Endothelial cell of hepatic sinusoid (primary cell): ENCODE measurements around the gene ELF3.
"Not testable (repeated sequence)": the region's sequence is repeated elsewhere in the genome, so short reads cannot be mapped to it uniquely, and the experiment has no call there.

Source experiments
- in situ Hi-C: cut with HindIII; loops from 2 replicates; pipeline ENCODE4 v1.10.0; 2017; ENCODE audit warnings: low sequenced_read_pairs

The ELF3 gene

GRCh38 chr1:202034149-202034682 is 23.8 kb downstream of the ELF3 start:
- in situ Hi-C loops: no loop called here

GRCh38 chr1:202034683-202035462 is 24.5 kb downstream of the ELF3 start:
- in situ Hi-C loops: no loop called here

- in situ Hi-C loops: no loop called here
Measured at GRCh38 chr1:202036595-202037387, 26.4 kb downstream of the ELF3 start.

- in situ Hi-C loops: no loop called here
Measured at GRCh38 chr1:202037706-202038296, 27.4 kb downstream of the ELF3 start.

GRCh38 chr1:202038688-202039346 is 28.4 kb downstream of the ELF3 start:
- in situ Hi-C loops: no loop called here

GRCh38 chr1:202045705-202046104 is 35.3 kb downstream of the ELF3 start:
- in situ Hi-C loops: no loop called here

- in situ Hi-C loops: no loop called here
Measured at GRCh38 chr1:202046227-202046626, 35.8 kb downstream of the ELF3 start.

GRCh38 chr1:202046748-202047708 is 36.6 kb downstream of the ELF3 start:
- in situ Hi-C loops: no loop called here

- in situ Hi-C loops: no loop called here
Measured at GRCh38 chr1:202047977-202048376, 37.6 kb downstream of the ELF3 start.

- in situ Hi-C loops: no loop called here
Measured at GRCh38 chr1:202049129-202049528, 38.7 kb downstream of the ELF3 start.

GRCh38 chr1:202054094-202054493 is 43.7 kb downstream of the ELF3 start:
- in situ Hi-C loops: no loop called here

- in situ Hi-C loops: not testable (repeated sequence)
Measured at GRCh38 chr1:202054673-202055072, 44.3 kb downstream of the ELF3 start.

GRCh38 chr1:202056644-202057334 is 46.4 kb downstream of the ELF3 start:
- in situ Hi-C loops: no loop called here

- in situ Hi-C loops: not testable (repeated sequence)
Measured at GRCh38 chr1:202057335-202057704, 46.9 kb downstream of the ELF3 start.

GRCh38 chr1:202058001-202058908 is 47.9 kb downstream of the ELF3 start:
- in situ Hi-C loops: no loop called here

- in situ Hi-C loops: no loop called here
Measured at GRCh38 chr1:202061055-202061454, 50.7 kb downstream of the ELF3 start.

GRCh38 chr1:202061787-202062186 is 51.4 kb downstream of the ELF3 start:
- in situ Hi-C loops: not testable (repeated sequence)

GRCh38 chr1:202062636-202063035 is 52.2 kb downstream of the ELF3 start:
- in situ Hi-C loops: not testable (repeated sequence)
